ENCODE results near the gene FAM171A1.
"Not testable (repeated sequence)": the region's sequence is repeated elsewhere in the genome, so short reads cannot be mapped to it uniquely, and the experiment has no call there.

FAM171A1 gene

DNA sequence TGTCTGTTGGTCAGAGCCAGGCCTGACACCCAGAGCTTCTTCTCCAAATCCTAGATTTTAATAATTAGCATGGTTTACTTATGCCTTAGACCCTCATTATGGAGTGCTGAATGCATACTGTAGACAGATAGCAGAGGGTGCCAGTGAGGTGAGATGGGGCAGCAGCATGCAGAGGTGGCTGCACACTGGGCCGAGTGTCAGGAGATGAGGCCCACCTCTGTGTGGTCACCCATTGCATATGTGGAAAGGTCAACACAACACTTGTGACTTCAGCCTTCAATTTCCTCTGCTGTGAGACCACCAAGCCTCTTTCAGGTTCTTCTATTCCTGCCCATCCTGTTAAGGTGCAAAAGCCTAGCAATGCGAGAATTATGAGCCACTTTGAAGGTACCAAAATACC lies 162.9 kb downstream of the FAM171A1 start:
- DNase-seq (ENCODE audit: low read depth), result no peak

DNA sequence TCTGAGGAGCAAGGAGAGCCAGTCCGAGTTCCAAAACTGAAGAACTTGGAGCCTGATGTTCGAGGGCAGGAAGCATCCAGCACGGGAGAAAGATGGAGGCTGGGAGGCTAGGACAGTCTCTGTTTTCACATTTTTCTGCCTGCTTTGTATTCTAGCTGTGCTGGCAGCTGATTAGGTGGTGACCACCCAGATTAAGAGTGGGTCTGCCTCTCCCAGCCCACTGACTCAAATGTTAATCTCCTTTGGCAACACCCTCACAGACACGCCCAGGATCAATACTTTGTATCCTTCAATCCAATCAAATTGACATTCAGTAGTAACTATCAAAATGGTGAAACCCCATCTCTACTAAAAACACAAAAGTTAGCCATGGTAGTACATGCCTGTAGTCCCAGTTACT lies 163.7 kb downstream of the FAM171A1 start:
- DNase-seq (ENCODE audit: low read depth), result not testable (repeated sequence)

DNA sequence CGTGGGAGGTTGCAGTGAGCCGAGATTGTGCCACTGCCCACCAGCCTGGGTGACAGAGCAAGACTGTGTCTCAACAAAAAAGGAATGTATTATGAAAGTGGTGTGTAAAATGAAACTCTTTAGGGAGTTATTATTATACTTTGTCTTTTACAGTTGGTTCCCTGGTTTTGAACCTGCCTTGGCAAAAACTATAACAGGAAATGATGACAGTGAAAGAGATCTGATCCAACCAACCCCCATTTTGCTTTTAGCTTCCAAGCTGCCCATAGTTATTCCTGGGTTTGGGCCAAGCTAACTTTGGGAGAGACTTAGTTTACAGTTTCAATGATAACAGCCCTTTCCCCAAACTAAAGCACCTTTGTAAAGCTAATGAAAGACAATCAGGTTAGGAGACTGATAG lies 168.4 kb downstream of the FAM171A1 start:
- DNase-seq (ENCODE audit: low read depth), result no peak

DNA sequence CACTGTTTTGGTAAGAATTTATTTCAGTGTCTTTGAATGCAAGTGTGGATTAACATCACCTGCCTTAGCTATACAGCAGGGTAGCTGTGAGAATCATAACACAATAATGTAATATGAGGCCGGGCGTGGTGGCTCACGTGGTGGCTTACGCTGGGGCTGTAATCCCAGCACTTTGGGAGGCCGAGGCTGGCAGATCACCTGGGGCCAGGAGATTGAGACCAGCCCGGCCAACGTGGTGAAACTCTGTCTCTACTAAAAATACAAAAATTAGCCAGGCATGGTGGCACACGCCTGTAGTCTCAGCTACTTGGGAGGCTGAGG lies 168.8 kb downstream of the FAM171A1 start:
- DNase-seq (ENCODE audit: low read depth), result not testable (repeated sequence)

DNA sequence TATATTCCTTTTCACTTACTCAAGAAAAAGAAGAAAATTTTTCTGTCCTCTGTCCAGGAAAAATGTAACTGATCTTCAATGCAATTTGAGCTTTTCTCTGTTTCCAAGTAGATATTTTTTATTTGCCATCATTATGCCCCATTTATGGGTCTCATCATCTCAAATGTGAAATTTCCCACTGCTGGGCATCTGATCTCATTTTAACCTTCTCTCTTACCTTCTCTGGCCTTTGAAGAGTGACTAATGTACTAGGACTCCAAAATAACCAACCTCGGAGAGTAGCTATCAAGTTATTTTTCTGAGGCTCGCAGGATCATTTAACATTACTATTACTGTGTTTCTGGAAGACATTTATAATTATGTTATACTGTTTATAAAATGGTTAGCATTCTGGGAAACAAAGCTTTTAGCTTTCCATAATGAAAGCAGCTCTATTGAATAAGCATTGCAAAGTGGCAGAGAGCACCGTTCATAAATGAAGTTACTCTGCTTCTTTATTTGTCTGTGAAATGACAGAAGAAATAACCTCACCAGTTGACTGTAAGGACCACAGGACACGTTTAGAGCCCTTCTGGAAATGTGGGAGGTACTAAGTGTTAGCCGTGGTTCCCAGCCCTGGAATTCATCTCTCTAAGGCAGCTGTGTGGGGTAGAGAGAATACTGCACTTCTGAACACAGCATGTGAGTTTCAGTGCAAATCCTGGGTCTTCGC lies 169.3 kb downstream of the FAM171A1 start:
- no peak for DNase-seq (ENCODE audit: low read depth)

DNA sequence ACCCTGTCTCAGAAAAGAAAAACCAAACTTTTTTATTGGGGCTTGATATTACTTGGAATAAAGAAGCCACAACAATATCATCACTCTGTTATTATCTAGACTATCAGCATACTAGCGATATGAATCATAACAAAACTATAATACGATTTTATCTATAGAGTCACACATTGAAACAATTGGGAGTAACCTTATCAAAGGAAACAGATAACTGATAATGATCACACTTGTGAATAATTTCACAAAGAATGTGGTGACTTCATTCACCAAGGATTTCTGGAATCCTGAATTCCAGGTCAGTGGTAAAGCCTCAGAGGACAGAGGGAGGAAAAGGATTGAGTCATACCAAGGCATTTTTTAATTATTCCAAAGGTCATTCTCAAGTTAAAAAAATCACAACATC lies 170.5 kb downstream of the FAM171A1 start:
- no peak for DNase-seq (ENCODE audit: low read depth)

DNA sequence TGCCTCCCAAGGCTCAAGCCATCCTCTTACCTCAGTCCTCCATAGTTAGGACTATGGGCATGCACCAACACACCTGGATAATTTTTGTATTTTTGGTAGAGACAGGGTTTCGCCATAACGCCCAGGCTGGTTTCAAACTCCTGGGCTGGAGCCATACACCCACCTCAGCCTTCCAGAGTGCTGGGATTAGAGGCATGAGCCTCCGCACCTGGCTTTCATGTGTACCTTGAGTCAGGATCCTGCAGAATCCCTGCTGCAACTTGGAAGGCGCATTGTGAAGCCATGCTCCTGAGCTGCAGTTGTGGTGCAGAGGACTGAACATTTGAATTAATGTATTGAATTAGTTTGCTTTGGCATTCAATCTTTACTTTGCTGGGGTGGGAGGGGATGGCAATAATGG lies 173.2 kb downstream of the FAM171A1 start:
- DNase-seq (ENCODE audit: low read depth), result no peak

DNA sequence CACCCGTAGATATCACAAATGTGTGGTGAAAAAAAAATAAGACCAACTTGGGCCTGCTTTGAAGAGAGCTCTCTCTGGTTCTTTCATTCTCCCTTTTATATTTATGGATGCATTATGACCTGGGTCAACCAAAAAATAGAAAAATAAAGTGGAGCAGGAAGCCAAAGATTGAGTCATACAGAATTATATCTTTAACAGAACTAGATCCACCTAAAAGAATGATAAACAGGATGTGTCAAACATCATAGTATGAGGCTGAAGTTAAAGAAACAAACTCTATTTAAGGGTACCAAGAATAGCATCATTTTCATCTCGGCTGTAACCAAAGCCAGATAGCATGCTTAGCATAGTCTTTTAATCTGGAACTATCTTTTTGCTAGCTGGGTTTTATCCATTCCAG lies 173.8 kb downstream of the FAM171A1 start:
- no peak for DNase-seq (ENCODE audit: low read depth)

DNA sequence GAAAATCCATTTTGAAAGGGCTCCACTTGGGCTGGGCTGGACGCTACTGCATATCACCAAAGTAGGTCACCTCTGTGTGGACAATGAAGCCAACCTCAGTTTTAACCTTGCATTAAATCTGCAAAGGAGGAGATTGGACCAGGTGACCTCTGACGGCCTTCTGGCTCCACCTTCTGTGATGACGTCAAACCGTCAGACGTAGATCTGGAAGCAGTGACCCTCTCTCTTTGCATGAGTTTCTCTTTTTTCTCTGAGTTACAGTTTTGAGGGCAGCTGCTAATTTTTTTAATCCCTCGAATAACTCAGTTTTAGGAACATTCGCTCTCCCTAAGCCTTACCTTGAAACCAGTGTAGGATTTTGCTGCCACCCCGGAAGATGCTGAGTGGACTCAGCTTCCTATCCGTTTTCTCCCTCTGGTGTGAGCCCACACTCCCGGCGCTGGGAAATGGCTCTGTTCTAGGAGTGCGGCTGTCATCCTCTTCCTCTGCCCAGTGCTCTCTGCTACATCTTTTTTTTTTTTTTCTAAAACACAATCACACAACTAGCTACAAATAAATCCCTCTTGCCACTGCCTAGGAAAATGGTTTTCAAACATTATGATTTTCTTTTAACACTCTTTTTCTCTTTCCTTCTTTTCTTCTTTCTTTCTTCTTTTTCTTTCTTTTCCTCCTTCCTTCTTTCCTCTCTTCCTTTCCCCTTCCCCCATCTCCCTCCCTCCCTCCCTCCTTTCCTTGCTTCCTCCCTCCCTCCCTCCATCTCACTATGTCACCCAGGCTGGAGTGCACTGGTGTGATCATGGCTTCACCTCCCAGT lies 174.9 kb downstream of the FAM171A1 start:
- DNase-seq (ENCODE audit: low read depth), result no peak

DNA sequence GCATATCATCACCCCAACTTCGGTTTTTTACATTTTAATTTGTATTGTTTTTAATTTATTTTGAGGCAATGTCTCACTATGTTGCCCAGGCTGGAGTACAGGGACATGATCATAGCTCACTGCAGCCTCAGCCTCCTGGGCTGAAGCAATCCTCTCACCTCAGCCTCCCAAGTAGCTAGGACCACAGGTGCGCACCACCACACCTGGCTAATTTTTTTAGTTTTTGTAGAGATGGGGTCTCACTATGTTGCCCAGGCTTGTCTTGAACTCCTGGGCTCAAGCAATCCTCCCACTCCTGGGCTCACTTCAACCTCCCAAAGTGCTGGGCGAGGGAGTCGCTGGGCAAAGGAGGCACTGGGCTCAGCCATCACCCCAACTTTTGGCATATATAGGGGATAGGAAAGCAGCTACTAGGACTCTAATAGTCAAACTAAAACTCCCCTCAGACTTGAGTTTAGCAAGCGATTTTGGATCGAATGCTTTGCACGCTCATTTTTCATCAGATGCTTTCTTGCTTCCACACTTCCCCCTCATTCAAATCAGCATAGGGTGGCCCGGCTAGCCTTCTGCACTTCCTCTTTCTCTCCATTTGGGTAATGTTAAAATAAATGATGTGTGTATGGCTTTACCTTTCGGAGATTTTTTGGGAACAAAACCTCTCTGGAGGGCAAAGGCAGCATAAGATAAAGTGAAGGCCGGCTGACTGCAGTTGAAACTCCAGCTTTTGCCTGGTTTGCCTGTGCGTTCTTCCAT lies 181.8 kb downstream of the FAM171A1 start:
- no peak for DNase-seq (ENCODE audit: low read depth)

DNA sequence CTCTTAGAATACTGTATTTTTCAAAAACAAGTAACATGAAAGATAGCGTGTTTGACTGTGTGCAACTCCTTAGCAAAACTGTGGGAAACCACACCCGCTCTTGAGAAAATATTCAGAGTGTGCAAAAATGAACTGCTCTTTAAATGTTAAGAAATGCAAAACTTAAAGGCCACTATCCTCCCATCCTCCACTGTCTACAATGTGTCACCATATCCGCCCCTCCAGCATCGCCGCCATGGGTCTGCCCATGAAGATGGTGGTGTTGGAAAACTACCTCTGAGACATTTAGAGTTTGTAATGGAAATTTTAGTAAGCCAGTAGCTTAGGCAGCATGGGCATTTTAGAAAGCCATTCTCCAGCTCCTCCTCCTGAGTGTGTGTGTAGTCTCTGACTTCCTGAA lies 182.5 kb downstream of the FAM171A1 start:
- no peak for DNase-seq (ENCODE audit: low read depth)

DNA sequence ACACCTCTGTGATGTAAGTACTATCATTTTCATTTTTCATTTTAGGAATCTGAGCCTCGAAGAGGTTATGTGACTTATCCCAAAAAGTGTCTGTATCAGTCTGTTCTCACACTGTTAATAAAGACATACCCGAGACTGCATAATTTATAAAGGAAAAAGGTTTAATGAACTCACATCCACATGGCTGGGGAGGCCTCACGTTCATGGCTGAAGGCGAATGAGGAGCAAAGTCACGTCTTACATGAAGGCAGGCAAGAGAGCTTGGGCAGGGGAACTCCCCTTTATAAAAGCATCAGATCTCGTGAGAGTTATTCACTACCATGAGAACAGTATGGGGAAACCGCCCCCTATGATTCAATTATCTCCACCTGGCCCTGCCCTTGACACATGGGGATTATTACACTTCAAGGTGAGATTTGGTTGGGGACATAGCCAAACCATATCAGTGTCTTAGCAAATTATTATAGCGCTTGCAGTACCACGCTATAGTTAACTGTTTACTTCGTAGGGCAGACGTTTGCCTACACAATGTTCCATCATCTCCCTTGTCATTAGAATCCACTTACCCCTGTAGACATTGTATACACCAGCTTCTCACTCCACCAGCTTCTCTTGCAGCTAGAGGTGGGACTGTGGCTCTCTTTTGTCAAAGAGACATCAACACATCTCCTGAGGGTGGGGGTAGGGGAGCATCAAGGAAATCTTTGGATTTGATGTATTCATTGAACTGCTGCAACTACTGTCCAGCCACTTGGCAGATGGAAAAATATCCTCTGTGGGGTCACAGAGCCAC lies 187.2 kb downstream of the FAM171A1 start:
- no peak for DNase-seq (ENCODE audit: low read depth)

DNA sequence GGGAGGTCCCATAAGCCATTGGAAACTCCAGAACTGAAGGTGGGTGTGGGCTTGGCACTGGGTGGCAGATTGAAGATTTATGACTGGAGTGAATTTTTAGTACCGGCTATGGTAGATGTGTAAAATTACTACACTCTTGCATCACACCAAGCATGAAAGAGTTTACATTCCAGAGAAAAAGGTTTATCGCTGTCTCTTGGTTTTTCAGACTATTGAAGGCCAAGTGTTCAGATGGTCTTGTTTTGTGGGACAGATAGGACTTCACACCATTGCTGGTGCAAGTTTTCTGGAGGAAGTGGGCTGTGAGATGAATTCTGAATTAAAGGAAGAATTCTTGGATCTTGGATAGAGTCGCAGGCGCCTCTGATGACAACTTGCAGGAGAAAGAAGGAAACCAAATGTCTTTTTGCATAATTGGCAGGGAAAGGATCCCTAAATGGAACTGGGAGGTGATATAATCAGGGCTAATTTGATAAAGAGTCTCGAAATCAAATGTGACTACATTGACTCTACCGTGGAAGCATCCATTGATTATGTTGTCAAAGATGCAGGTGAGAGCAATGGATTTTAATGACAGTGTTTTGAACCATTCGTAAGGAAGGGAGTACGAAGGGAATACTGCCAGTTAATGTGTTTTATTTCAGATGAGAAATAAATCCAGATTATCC lies 188.4 kb downstream of the FAM171A1 start:
- DNase-seq (ENCODE audit: low read depth), result no peak

DNA sequence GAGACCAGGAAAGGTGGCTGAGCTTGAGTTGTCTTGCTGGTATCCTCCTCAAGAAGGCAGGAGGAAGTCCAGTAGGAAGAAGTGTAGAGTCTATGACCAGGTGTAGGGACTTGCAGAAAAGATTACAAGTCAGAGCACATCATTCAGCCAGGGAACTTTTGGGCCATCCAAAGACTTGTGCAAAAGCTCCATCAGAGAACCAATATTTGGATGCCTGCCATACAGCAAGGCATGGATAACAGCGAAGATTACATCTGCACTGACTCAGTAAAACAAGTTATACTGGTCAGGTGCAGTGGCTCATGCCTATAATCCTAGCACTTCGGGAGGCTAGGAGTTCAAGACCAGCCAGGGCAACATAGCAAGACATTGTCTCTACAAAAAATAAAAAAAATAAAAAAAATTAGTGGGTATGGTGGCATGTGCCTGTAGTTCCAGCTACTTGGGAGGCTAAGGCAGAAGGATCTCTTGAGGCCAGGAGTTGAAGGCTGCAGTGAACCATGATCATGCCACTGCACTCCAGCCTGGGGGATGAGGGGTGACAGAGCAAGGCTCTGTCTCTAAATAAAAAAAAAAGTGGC lies 189.4 kb downstream of the FAM171A1 start:
- no peak for DNase-seq (ENCODE audit: low read depth)

DNA sequence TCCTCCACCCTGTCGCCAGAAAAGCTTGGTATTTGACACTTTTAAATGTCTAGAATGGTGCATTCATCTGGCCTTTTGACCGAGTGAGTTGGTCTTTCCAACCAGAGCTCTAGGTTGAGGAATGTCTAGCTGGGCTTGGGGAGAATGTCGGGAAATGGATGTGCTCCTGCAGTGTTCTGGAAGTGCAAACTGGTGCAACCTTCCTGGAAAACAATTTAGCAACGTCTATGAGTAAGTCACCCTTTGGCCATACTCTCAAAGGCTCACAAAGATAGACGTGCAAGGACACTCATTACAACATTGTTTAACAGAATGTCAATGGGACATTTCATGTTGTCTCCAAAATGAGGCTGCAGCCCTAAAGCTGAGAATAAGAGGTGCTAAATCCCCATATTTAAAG lies 190.4 kb downstream of the FAM171A1 start:
- no peak for DNase-seq (ENCODE audit: low read depth)

DNA sequence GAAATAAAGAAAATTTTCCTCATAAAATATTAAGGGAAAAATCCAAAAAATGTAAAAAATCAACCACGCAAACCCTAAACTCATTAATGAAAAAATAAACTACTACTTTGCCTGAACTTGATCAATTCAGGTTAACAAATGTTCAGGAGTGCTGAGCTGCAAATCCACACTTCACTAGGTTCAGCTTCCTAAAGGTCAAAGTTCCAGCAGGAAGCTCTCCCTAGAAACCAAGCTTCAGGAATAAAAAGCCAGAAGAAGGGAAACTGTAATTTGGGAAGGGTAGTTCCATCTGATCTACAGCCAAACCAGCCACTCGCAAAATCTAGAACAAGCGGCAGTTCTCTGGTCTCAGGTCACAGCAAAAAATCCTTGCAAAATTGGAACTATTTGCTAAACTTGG lies 194.8 kb downstream of the FAM171A1 start:
- DNase-seq (ENCODE audit: low read depth), result no peak

DNA sequence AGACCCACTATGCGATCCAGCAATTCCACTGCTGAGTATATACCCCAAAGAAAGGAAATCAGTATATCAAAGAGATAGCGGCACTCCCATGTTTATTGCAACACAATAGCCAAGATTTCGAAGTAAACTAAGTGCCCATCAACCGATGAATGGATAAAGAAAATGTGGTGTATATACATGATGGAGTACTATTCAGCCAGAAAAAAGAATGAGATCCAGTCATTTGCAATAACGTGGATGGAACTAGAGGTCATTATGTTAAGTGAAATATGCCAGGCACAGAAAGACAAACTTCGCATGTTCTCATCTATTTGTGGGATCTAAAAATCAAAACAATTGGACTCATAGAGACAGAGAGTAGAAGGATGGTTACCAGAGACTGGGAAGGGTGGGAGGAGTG lies 195.5 kb downstream of the FAM171A1 start:
- no peak for DNase-seq (ENCODE audit: low read depth)

DNA sequence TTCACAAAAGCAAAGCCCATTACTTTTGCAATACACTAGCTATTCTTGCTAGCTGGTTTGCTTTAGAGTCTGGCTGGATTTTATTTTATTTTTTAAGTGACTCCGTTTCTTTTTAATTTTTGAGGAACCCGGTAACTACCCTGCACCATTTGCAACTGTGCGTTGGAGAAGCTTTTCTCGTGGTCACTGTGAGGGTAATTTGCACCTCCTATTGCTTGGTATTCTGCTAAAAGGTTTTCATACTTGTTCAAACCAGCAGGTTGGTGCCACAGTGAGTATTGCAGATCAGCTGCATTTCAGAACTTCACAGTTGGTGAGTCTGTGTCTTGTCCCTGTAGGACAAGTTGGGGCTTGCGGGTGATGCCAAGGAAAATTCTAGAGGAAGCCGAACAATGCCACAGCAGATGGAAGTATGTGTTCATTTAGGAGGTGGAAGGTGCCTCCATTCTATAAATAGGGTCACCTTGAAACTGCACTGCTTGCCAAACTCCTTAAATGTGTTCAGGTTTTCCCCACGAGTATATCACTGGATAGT lies 198.7 kb downstream of the FAM171A1 start:
- no peak for DNase-seq (ENCODE audit: low read depth)

DNA sequence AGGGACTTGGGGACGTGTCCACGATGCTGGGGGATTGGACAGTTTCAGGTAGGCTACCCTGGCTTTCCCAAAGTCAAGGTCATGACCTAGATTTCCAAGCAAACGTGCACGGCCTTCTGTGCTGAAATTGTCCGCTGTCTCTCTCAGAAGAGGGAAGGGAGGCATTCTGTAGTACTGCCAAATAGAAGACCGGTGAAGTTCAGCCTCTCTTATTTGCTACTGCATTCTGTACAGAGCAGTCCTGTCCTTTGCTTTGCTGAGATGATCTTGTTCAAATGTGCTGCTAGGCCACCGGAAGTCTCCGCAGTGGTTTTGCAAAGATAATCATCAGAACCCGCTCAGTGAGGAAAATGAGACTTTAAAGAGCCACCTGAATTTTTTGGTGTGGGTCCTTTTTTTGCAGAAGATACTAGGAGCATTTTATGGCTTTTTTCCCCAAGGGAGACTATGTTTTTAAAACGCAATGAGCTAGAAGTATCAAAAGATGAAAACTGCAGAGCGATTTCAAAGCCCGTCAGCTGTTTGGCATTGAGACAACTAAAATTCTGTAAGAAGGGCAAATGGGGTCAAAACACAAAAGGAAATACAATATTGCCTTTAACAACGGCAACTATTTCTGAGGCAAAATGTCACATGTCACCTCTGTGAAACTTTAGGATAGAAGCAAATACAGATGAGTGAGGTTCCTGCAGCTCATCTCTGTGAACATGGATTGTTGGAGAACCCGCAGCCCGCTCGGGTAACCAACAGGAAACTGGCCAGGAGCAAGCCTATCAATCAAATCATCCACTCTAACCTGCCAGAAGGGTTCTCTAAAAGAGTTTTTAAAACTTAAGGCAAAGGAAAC lies 201.3 kb downstream of the FAM171A1 start:
- peak; percentile 31 for DNase-seq (ENCODE audit: low read depth)
